HCT116 (cell line): Measurements from ENCODE around the gene OR5AC2. TPM values are rescaled to one million over a fixed set of nuclear protein-coding genes. Genes with fewer than 3 reads are reported as not detected.

ENCODE experiments used
- ATAC-seq: fragments of 200-7000 bp; cut with Tn5 transposase; 2 replicates; pipeline ENCODE4 v1.9.1; 2020; ENCODE audit warnings: mild to moderate bottlenecking, moderate library complexity
- BruUV-seq: library from RNA; stranded (reverse); fragments of 400-500 nt; replicated peaks from 2 replicates; lab custom pipeline; 2021; lab: Mats Ljungman, UMichigan
- CTCF ChIA-PET: fragments of 300-600 bp; sonication (Branson Sonifier 250); formaldehyde crosslinking; loops from one replicate; lab custom pipeline; 2021; ENCODE audit warnings: antibody characterized with exemption; lab: Charles Lee
- POLR2A ChIA-PET: fragments of 300-600, 350-600 bp; sonication (Branson Sonifier 250); formaldehyde crosslinking; loops from one replicate; lab custom pipeline; 2021; ENCODE audit warnings: antibody characterized with exemption; lab: Charles Lee
- RAD21 ChIA-PET, 2 experiments: fragments of 300-600 bp; sonication (Branson Sonifier 250); formaldehyde crosslinking; loops; one replicate each; lab custom pipeline; 2023; ENCODE audit warnings: low total read pairs in 2 of 2; ENCODE audit not compliant: uncharacterized antibody in 2 of 2, unreplicated experiment in 2 of 2, low non-redundant PET in 1 of 2; lab: Charles Lee
- DNase-seq: peaks from one replicate; pipeline ENCODE4 v3.0.0-alpha.2; 2010; ENCODE audit warnings: low read depth, low spot score
- H2AFZ ChIP-seq: fragments of 200-600 bp; shearing (Covaris generic), sonication (generic); 2 replicates; pipeline ENCODE4 v1.6.1; 2017; ENCODE audit warnings: low read depth, mixed run types, mixed read lengths, antibody characterized with exemption, low read length; ENCODE audit not compliant: poor library complexity, severe bottlenecking
- H3K27ac ChIP-seq: 2 replicates; pipeline ENCODE4 v1.5.1; 2012; ENCODE audit warnings: low read depth, low read length
- H3K27me3 ChIP-seq: fragments of 200-600 bp; sonication (generic); 2 replicates; pipeline ENCODE4 v1.6.1; 2016; ENCODE audit warnings: mixed run types, low read length, mixed read lengths; ENCODE audit not compliant: insufficient read depth
- H3K36me3 ChIP-seq, 2 experiments: fragments of 200-500 bp in 1 of 2; fragments of 200-600 bp in 1 of 2; sonication (Bioruptor generic) in 1 of 2; sonication (generic) in 1 of 2; 2 replicates each; pipeline versions ENCODE4 v1.5.1 to v1.6.1; 2014 to 2016; ENCODE audit warnings: low read length in 2 of 2, inconsistent platforms in 1 of 2, mixed read lengths in 1 of 2, mixed run types in 1 of 2; ENCODE audit not compliant: insufficient read depth in 2 of 2, control insufficient read depth in 1 of 2
- H3K4me1 ChIP-seq, 2 experiments: fragments of 200-600 bp in 1 of 2; sonication (generic) in 1 of 2; 2 replicates each; pipeline versions ENCODE4 v1.5.1 to v1.6.1; 2012 to 2017; ENCODE audit warnings: low read length in 2 of 2, inconsistent platforms in 1 of 2, mild to moderate bottlenecking in 1 of 2, mixed read lengths in 1 of 2, mixed run types in 1 of 2, moderate library complexity in 1 of 2; ENCODE audit not compliant: insufficient read depth in 2 of 2, control insufficient read depth in 1 of 2
- H3K4me2 ChIP-seq: fragments of 200-600 bp; sonication (generic); 2 replicates; pipeline ENCODE4 v1.6.1; 2017; ENCODE audit warnings: mixed run types, low read length, mixed read lengths
- H3K4me3 ChIP-seq, 2 experiments: fragments of 200-600 bp in 1 of 2; sonication (generic) in 1 of 2; replicated peaks in 1 of 2; 2 replicates each; pipeline ENCODE4 v1.5.1; 2011 to 2016; ENCODE audit warnings: low read length in 2 of 2, control low read depth in 1 of 2, low read depth in 1 of 2, mild to moderate bottlenecking in 1 of 2, mixed read lengths in 1 of 2, mixed run types in 1 of 2
- H3K79me2 ChIP-seq: fragments of 200-600 bp; sonication (generic); 2 replicates; pipeline ENCODE4 v1.6.1; 2017; ENCODE audit warnings: mild to moderate bottlenecking, mixed run types, low read length, moderate library complexity, mixed read lengths; ENCODE audit not compliant: insufficient read depth
- H3K9ac ChIP-seq: fragments of 200-600 bp; sonication (generic); 2 replicates; pipeline ENCODE4 v1.6.1; 2016; ENCODE audit warnings: low read length, mixed read lengths
- H3K9me2 ChIP-seq: fragments of 200-600 bp; sonication (generic), shearing (Covaris generic); 2 replicates; pipeline ENCODE4 v1.6.1; 2017; ENCODE audit warnings: mixed run types, mild to moderate bottlenecking, moderate library complexity; ENCODE audit not compliant: insufficient read depth
- H3K9me3 ChIP-seq, 2 experiments: fragments of 200-500 bp in 1 of 2; fragments of 200-600 bp in 1 of 2; sonication (Bioruptor generic) in 1 of 2; sonication (generic) in 1 of 2; 2 replicates each; pipeline ENCODE4 v1.6.1; 2014 to 2017; ENCODE audit warnings: low read length in 2 of 2, mixed read lengths in 2 of 2, inconsistent platforms in 1 of 2, low read depth in 1 of 2, mild to moderate bottlenecking in 1 of 2, mixed run types in 1 of 2, moderate library complexity in 1 of 2; ENCODE audit not compliant: control insufficient read depth in 1 of 2, insufficient read depth in 1 of 2
- H4K20me1 ChIP-seq: fragments of 200-600 bp; sonication (generic), shearing (Covaris generic); 2 replicates; pipeline ENCODE4 v1.6.1; 2017; ENCODE audit warnings: mixed run types, mild to moderate bottlenecking, moderate library complexity; ENCODE audit not compliant: insufficient read depth
- CBX3 ChIP-seq: IDR thresholded peaks from 2 replicates; pipeline ENCODE4 v1.6.1; 2012; ENCODE audit warnings: low read depth
- CEBPB ChIP-seq: IDR thresholded peaks from 2 replicates; pipeline ENCODE4 v1.6.1; 2012; ENCODE audit warnings: low read depth
- POLR2A ChIP-seq: IDR thresholded peaks from 2 replicates; pipeline ENCODE4 v1.7.0; 2011; ENCODE audit warnings: borderline replicate concordance; ENCODE audit not compliant: insufficient read depth, insufficient read length; ENCODE audit errors: extremely low read depth
- RAD21 ChIP-seq: IDR thresholded peaks from 2 replicates; pipeline ENCODE4 v1.6.1; 2012; ENCODE audit warnings: low read depth, mild to moderate bottlenecking
- SP1 ChIP-seq: IDR thresholded peaks from 2 replicates; pipeline ENCODE4 v1.6.1; 2012; ENCODE audit warnings: low read depth
- ZFX ChIP-seq: fragments of 450-650 bp; IDR thresholded peaks from 2 replicates; pipeline ENCODE4 v1.6.1; 2017
- ZNF274 ChIP-seq: fragments of 200-500 bp; sonication (Bioruptor generic); IDR thresholded peaks from 2 replicates; pipeline ENCODE4 v1.6.1; 2014; ENCODE audit warnings: mild to moderate bottlenecking, low read depth, low read length, inconsistent platforms
- intact Hi-C: fragments of 100-400 bp; cut with micrococcal nuclease; formaldehyde crosslinking; loops from 2 replicates; pipeline ENCODE4 v1.10.0; 2022
- total RNA-seq: library from RNA; stranded (reverse); gene quantifications from one replicate; pipeline ENCODE4 v1.2.1, GENCODE V29; 2021; ENCODE audit not compliant: unreplicated experiment
- TF ChIP-seq, protein P1 (sequence below): IDR thresholded peaks from 2 replicates; pipeline ENCODE4 v1.6.1; 2012; ENCODE audit warnings: low read depth
- TF ChIP-seq, protein P2 (sequence below), 3 experiments: fragments of 200-600 bp in 1 of 3; sonication (generic) in 1 of 3; IDR thresholded peaks in 2 of 3; conservative IDR thresholded peaks in 1 of 3; 2 replicates each; pipeline ENCODE4 v1.5.1; 2012 to 2017; ENCODE audit warnings: low read depth in 2 of 3, low read length in 2 of 3, antibody characterized with exemption in 1 of 3, borderline replicate concordance in 1 of 3, control low read depth in 1 of 3, mild to moderate bottlenecking in 1 of 3, mixed read lengths in 1 of 3, mixed run types in 1 of 3, moderate library complexity in 1 of 3; ENCODE audit not compliant: insufficient read depth in 1 of 3
- TF ChIP-seq, protein P3 (sequence below): IDR thresholded peaks from 2 replicates; pipeline ENCODE4 v1.6.1; 2012

OR5AC2 gene
- total RNA-seq, 1 experiment from 2014 or later, result not detected

DNA sequence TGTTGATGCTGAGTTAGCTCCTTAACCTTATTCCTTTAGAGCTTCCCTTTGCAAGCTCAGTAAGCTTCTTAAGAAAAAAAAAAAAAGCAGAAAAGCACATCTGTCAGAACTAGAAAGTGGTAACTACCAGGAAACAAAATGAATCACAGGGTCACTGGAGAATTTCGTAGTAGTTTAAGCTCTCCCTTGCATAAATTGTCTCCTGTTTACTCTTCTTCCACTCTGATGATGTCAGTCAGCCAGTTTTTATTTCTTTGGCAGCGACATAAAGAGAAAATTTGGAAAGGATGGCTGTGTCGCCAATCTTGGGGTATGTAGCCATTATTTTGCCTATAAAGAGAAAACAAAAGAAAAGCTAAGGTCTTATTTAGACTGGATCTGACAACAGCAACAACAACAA, 48.7 kb upstream of the OR5AC2 start (continued):
- TF ChIP-seq, protein P1, sequence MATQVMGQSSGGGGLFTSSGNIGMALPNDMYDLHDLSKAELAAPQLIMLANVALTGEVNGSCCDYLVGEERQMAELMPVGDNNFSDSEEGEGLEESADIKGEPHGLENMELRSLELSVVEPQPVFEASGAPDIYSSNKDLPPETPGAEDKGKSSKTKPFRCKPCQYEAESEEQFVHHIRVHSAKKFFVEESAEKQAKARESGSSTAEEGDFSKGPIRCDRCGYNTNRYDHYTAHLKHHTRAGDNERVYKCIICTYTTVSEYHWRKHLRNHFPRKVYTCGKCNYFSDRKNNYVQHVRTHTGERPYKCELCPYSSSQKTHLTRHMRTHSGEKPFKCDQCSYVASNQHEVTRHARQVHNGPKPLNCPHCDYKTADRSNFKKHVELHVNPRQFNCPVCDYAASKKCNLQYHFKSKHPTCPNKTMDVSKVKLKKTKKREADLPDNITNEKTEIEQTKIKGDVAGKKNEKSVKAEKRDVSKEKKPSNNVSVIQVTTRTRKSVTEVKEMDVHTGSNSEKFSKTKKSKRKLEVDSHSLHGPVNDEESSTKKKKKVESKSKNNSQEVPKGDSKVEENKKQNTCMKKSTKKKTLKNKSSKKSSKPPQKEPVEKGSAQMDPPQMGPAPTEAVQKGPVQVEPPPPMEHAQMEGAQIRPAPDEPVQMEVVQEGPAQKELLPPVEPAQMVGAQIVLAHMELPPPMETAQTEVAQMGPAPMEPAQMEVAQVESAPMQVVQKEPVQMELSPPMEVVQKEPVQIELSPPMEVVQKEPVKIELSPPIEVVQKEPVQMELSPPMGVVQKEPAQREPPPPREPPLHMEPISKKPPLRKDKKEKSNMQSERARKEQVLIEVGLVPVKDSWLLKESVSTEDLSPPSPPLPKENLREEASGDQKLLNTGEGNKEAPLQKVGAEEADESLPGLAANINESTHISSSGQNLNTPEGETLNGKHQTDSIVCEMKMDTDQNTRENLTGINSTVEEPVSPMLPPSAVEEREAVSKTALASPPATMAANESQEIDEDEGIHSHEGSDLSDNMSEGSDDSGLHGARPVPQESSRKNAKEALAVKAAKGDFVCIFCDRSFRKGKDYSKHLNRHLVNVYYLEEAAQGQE, result no peak
- no peak for TF ChIP-seq CEBPB

DNA sequence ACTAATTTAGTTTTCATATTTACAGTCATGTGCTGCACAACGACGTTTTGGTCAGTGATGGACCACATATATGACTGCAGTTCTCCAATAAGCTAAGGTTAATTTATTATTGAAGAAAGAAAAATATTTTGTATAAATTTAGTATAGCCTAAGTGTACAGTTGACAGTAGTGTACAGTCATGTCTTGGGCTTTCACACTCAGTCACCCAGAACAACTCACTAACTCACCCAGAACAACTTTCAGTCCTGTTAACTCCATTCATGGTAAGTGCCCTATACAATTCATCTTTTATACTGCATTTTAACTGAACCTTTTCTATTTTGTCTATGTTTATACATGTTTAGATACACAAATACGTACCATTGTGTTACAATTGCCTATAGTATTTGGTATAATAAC, 48.1 kb upstream of the OR5AC2 start:
- RAD21 ChIA-PET, result interaction anchor here (1.5 to 1.6 kb wide), 2 partner anchors 146 to 291 kb away, joined by 5 read pairs; no protein-coding TSS in a partner anchor
- H3K4me3 ChIP-seq, result peak overlapping the region; percentile 10 to 49; a peak in 3 of 4 replicates

More for the DNA sequence above, 48.1 kb upstream of the OR5AC2 start:
- POLR2A ChIA-PET, result no interaction called here
- Histone ChIP-seq H3K36me3 (no peaks in the 10 kb centered on the region), H4K20me1 (no peaks in the 10 kb centered on the region), H3K4me2 (peak overlapping the region; percentile 80), H3K4me1 (peaks cover 0 to 8% of the 10 kb centered on the region in 2 experiments; a peak in 2 of 4 replicates), H3K9me3 (no peaks in the 10 kb centered on the region), H3K9me2 (no peaks in the 10 kb centered on the region; the same call in 1 of the 2 replicates), H3K27ac (no peak overlapping the region), H3K79me2 (no peaks in the 10 kb centered on the region), H3K27me3 (no peaks in the 10 kb centered on the region), H3K9ac (no peak overlapping the region), H2AFZ (peak overlapping the region; percentile 98)
- intact Hi-C loops, result loop anchor here (1.0 to 5.0 kb wide), 4 partner anchors 146 to 778 kb away; no protein-coding TSS in a partner anchor
- CTCF ChIA-PET, result interaction anchor here (1.4 to 4.5 kb wide), 6 partner anchors 9 to 774 kb away, joined by 3 to 43 read pairs (median 6); no protein-coding TSS in a partner anchor
- no TSS peak for BruUV-seq
- peak; percentile 38 for ATAC-seq
- DNase-seq, result no peak
- TF ChIP-seq CBX3, result no peak
- TF ChIP-seq RAD21, result no peak
- no peak for TF ChIP-seq SP1
- TF ChIP-seq, protein P2, sequence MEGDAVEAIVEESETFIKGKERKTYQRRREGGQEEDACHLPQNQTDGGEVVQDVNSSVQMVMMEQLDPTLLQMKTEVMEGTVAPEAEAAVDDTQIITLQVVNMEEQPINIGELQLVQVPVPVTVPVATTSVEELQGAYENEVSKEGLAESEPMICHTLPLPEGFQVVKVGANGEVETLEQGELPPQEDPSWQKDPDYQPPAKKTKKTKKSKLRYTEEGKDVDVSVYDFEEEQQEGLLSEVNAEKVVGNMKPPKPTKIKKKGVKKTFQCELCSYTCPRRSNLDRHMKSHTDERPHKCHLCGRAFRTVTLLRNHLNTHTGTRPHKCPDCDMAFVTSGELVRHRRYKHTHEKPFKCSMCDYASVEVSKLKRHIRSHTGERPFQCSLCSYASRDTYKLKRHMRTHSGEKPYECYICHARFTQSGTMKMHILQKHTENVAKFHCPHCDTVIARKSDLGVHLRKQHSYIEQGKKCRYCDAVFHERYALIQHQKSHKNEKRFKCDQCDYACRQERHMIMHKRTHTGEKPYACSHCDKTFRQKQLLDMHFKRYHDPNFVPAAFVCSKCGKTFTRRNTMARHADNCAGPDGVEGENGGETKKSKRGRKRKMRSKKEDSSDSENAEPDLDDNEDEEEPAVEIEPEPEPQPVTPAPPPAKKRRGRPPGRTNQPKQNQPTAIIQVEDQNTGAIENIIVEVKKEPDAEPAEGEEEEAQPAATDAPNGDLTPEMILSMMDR (IDR thresholded peaks at IDR 0.05 in 2 of 3, conservative IDR thresholded peaks at IDR 0.05 in 1 of 3; ENCODE audit: borderline replicate concordance in 1 of 3, insufficient read depth in 1 of 3, low read depth in 2 of 3, low read length in 2 of 3), result no peak
- TF ChIP-seq, protein P1, result no peak
- no peak for TF ChIP-seq ZFX
- TF ChIP-seq ZNF274, result no peak
- TF ChIP-seq, protein P3, sequence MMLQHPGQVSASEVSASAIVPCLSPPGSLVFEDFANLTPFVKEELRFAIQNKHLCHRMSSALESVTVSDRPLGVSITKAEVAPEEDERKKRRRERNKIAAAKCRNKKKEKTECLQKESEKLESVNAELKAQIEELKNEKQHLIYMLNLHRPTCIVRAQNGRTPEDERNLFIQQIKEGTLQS, result no peak
- TF ChIP-seq POLR2A, result no peak
